Esophagus squamous epithelium (tissue), 5 donors: Measurements from ENCODE around the gene NEDD4L. TPM values are rescaled to one million over a fixed set of nuclear protein-coding genes. Genes with fewer than 3 reads are reported as not detected.
A peak's percentile ranks its signal among the peaks of the same experiment; 100 is the strongest.

Experiments
- DNase-seq: peaks from one replicate; lab custom pipeline; 2025; lab: John Stamatoyannopoulos, UW
- H3K27ac ChIP-seq, 4 donors: fragments of 200-600 bp; sonication (generic); one replicate each; pipeline ENCODE4 v1.5.1; 2016 to 2019; ENCODE audit warnings: mild to moderate bottlenecking in 1 of 4
- H3K27me3 ChIP-seq, 4 donors: fragments of 200-600 bp; sonication (generic); 1 replicate in 3 of 4; 2 replicates in 1 of 4; pipeline versions ENCODE4 v1.5.1 to v1.6.0; 2017 to 2021; ENCODE audit warnings: antibody characterized with exemption in 1 of 4
- H3K36me3 ChIP-seq, 3 donors: fragments of 200-600 bp; sonication (generic); one replicate each; pipeline ENCODE4 v1.5.1; 2016 to 2019
- H3K4me1 ChIP-seq, 3 donors: fragments of 200-600 bp; sonication (generic); one replicate each; pipeline ENCODE4 v1.5.1; 2017 to 2019
- H3K4me3 ChIP-seq, 4 donors: fragments of 200-600 bp; sonication (generic); 1 replicate in 3 of 4; 2 replicates in 1 of 4; pipeline ENCODE4 v1.5.1; 2016 to 2019; ENCODE audit warnings: mild to moderate bottlenecking in 2 of 4, moderate library complexity in 1 of 4
- H3K9me3 ChIP-seq, 3 donors: fragments of 200-600 bp; sonication (generic); one replicate each; pipeline ENCODE4 v1.5.1; 2016 to 2019
- CTCF ChIP-seq, 6 experiments: fragments of 450-650 bp in 4 of 6; fragments of 200-600 bp in 2 of 6; sonication (generic) in 2 of 6; IDR thresholded peaks; one replicate each; pipeline ENCODE4 v1.5.1; 2016 to 2019; ENCODE audit warnings: antibody characterized with exemption in 6 of 6, mild to moderate bottlenecking in 4 of 6, moderate library complexity in 4 of 6
- POLR2A ChIP-seq, 4 donors: fragments of 450-650 bp; IDR thresholded peaks; one replicate each; pipeline ENCODE4 v1.6.1; 2017; ENCODE audit warnings: antibody characterized with exemption in 4 of 4, mild to moderate bottlenecking in 4 of 4, moderate library complexity in 3 of 4
- WGBS, 2 donors: methylation state at CpG; one replicate each; pipeline ENCODE4 v1.1.5; 2018; 5-methylcytosine and 5-hydroxymethylcytosine counted together
- intact Hi-C: fragments of 100-400 bp; cut with DNase I; formaldehyde crosslinking; loops from one replicate; pipeline ENCODE4 v1.15.0; 2022
- total RNA-seq, 4 donors: library from RNA; depleted of rRNA; stranded (reverse); fragments of >200 nt; gene quantifications; one replicate each; pipeline ENCODE4 v1.1.0, GENCODE V29; 2016
- donor health status: DM: yes; HTN: yes; CAD: no.

Gene NEDD4L
- total RNA-seq, 4 donors from 2014 or later = 17.0 to 27.6 (median 21.9) TPM

DNA sequence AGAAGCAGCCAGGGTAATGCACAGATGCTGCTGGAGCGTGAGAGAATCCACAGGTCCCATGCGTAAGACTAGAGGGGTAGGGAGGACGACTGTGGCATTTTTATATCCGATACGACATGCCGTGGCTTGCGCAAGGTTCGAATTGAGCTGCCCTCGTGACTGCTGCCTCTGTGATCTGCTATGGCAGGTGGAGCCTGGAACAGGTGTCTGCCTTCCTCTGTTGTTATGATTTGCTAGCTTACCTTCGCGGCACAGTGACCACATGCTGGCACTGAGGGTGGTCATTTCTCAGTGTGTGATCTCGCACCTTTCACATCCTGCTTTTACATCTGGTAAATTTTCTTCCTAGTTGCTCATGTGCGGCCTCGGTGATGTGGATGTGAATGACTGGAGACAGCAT is 344.7 kb downstream of the NEDD4L start:
- Histone ChIP-seq H3K4me3 (no peak overlapping the region), H3K27me3 (no peaks in the 10 kb centered on the region), H3K9me3 (no peaks in the 10 kb centered on the region), H3K36me3 (peaks cover 0 to 72% (median 0%) of the 10 kb centered on the region in 3 donors), H3K4me1 (peaks cover 0 to 3% (median 0%) of the 10 kb centered on the region in 3 donors), H3K27ac (no peak overlapping the region)
- WGBS, 2 donors = 83 to 87% methylated on average over 14 of the region's 14 CpGs
- no peak for TF ChIP-seq CTCF (IDR thresholded peaks at IDR 0.05)
- no peak for TF ChIP-seq POLR2A (IDR thresholded peaks at IDR 0.05)
- intact Hi-C loops = no loop called here
- DNase-seq = no peak

- H3K4me3 ChIP-seq = no peak overlapping the region
- no peaks in the 10 kb centered on the region for H3K9me3 ChIP-seq
- peaks cover 0 to 68% (median 0%) of the 10 kb centered on the region in 3 donors for H3K36me3 ChIP-seq
- no peak overlapping the region for H3K27ac ChIP-seq
- WGBS, 2 donors = 85 to 89% methylated on average over 2 of the region's 2 CpGs
- TF ChIP-seq POLR2A (IDR thresholded peaks at IDR 0.05) = no peak
- no peak for DNase-seq
- H3K4me1 ChIP-seq = peaks cover 0 to 3% (median 0%) of the 10 kb centered on the region in 3 donors
- no peaks in the 10 kb centered on the region for H3K27me3 ChIP-seq
- intact Hi-C loops = no loop called here
Observed at GRCh38 chr18:58389745-58390144, 345.7 kb downstream of the NEDD4L start.

- Histone ChIP-seq H3K27ac (no peak overlapping the region), H3K4me3 (no peak overlapping the region), H3K9me3 (no peaks in the 10 kb centered on the region), H3K36me3 (peaks cover 0 to 62% (median 0%) of the 10 kb centered on the region in 3 donors), H3K27me3 (no peaks in the 10 kb centered on the region), H3K4me1 (peaks cover 0 to 3% (median 0%) of the 10 kb centered on the region in 3 donors)
- 94 to 98% methylated on average over 8 to 9 of the region's 9 CpGs for WGBS, 2 donors
- no peak for DNase-seq
- intact Hi-C loops = no loop called here
- no peak for TF ChIP-seq CTCF (IDR thresholded peaks at IDR 0.05)
- no peak for TF ChIP-seq POLR2A (IDR thresholded peaks at IDR 0.05)
Observed at GRCh38 chr18:58390399-58390798, 346.4 kb downstream of the NEDD4L start.

DNA sequence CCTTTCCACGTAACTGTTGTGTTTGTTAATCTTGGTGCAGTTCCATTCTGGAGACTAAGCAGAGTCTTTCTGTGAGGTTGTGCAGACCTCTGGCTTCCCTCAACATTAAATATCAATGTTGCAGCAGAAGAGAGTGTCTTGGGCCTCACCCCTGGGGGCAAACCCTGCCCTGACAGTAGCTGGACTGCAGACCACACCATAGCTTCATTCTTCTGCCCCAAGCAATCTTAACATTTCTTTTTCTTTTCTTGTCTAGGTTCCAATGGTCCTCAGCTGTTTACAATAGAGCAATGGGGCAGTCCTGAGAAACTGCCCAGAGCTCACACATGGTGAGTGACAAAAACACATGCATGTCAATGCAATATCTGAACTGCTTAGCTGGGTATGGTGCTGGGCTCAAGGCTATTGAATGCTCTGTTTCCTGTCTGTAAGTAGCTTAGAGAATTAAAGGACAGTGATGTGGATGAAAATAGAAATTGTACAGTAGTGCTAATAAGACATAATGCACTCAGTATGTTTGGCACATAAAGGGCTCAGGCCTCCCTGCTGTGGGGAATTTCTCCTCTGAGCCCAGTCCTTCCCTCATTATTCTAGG is 347.3 kb downstream of the NEDD4L start:
- no peaks in the 10 kb centered on the region for H3K9me3 ChIP-seq
- H3K4me1 ChIP-seq = peaks cover 0 to 3% (median 0%) of the 10 kb centered on the region in 3 donors
- H3K4me3 ChIP-seq = no peak overlapping the region
- TF ChIP-seq POLR2A (IDR thresholded peaks at IDR 0.05) (no peak), CTCF (IDR thresholded peaks at IDR 0.05) (no peak)
- 83 to 100% methylated on average over 1 of the region's 1 CpG for WGBS, 2 donors
- H3K36me3 ChIP-seq = peaks cover 0 to 52% (median 0%) of the 10 kb centered on the region in 3 donors
- no peaks in the 10 kb centered on the region for H3K27me3 ChIP-seq
- intact Hi-C loops = no loop called here
- no peak for DNase-seq
- peak overlapping the region in 1 of 4 donors; percentile 17 for H3K27ac ChIP-seq

GRCh38 chr18:58391932-58392323 is 347.9 kb downstream of the NEDD4L start:
- no peak for DNase-seq
- intact Hi-C loops = no loop called here
- H3K27me3 ChIP-seq = no peaks in the 10 kb centered on the region
- TF ChIP-seq POLR2A (IDR thresholded peaks at IDR 0.05) (no peak), CTCF (IDR thresholded peaks at IDR 0.05) (no peak)
- H3K36me3 ChIP-seq = peaks cover 0 to 46% (median 0%) of the 10 kb centered on the region in 3 donors
- no peak overlapping the region for H3K4me3 ChIP-seq
- peak overlapping the region in 1 of 4 donors; percentile 17 for H3K27ac ChIP-seq
- 89 to 96% methylated on average over 6 to 8 of the region's 8 CpGs for WGBS, 2 donors
- no peaks in the 10 kb centered on the region for H3K9me3 ChIP-seq
- peaks cover 0 to 3% (median 0%) of the 10 kb centered on the region in 3 donors for H3K4me1 ChIP-seq
